ENCODE measurements around the gene NFAM1. TPM values are rescaled to one million over a fixed set of nuclear protein-coding genes. Genes with fewer than 3 reads are reported as not detected.

NFAM1 gene
- total RNA-seq, 1 donor from 2014 or later = 0.88 TPM

DNA sequence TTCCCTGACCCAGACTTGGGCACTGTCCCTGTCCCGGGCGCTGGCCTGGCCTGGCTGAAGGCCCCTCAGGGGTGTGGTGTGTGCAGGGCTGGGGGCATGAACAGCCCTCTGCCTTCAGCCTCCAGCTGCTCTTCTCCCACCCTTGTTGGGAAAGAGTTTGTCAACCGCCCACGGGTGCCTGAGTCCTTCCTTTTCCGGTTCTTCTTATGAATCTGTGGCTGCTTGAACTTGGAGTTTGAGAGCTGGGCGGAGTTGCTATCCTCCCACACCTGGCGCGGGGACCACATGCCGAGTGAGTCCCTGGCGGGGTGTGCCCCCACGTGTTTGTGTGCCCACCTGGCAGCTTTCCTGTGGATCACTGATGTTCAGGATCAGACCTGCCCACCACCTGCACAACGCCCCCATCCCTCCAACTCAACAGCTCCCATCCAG, 13.4 kb downstream of the NFAM1 start:
- intact Hi-C loops (cut with micrococcal nuclease) = no loop called here
- H3K27ac Mint-ChIP-seq = no peak overlapping the region
- H3K4me1 Mint-ChIP-seq (ENCODE audit: low read depth) = peaks cover 5% of the 10 kb centered on the region
- H3K4me3 Mint-ChIP-seq = no peak overlapping the region
- H3K27me3 Mint-ChIP-seq (ENCODE audit: insufficient read depth) = peaks cover 3% of the 10 kb centered on the region
- no peaks in the 10 kb centered on the region for H3K9me3 Mint-ChIP-seq
- H3K36me3 Mint-ChIP-seq (ENCODE audit: low read depth) = no peaks in the 10 kb centered on the region
- DNase-seq (ENCODE audit: low spot score) = no peak

DNA sequence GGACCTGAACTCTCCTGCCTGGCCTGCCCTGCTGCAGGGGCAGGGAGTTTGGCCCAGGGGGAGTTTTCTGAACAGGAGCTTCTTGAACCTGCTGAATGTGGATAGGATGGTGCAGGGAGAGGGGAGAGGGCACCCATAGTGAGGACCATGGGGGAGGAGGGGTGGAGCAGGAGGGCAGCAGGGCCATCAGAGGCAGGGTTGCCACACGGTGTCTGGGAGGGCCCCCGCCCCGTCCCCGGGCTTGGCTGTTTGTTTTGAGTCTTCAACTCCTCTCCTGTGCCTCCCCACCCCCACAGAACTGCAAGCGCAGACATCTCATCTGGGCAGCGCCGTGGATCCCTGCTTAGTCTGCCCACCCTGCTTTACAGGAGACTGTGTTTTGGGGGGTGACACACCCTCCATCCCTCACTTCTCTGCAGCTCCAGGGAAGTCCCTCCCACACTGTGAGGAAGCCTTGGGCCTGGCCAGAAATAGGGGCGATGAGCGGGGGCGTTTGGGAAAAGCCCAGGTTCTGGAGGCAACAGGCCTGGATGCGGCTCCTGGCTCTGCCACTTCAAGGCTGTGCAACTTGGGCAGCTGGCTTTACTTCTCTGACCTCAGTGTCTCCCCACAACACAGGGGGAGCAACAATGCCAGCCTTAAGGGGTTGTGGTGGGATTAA, 14.4 kb downstream of the NFAM1 start:
- Mint-ChIP-seq H3K9me3 (no peaks in the 10 kb centered on the region), H3K4me1 (ENCODE audit: low read depth) (peaks cover 5% of the 10 kb centered on the region), H3K27ac (no peak overlapping the region), H3K4me3 (no peak overlapping the region), H3K36me3 (ENCODE audit: low read depth) (no peaks in the 10 kb centered on the region), H3K27me3 (ENCODE audit: insufficient read depth) (peaks cover 3% of the 10 kb centered on the region)
- intact Hi-C loops (cut with micrococcal nuclease) = no loop called here
- no peak for DNase-seq (ENCODE audit: low spot score)

DNA sequence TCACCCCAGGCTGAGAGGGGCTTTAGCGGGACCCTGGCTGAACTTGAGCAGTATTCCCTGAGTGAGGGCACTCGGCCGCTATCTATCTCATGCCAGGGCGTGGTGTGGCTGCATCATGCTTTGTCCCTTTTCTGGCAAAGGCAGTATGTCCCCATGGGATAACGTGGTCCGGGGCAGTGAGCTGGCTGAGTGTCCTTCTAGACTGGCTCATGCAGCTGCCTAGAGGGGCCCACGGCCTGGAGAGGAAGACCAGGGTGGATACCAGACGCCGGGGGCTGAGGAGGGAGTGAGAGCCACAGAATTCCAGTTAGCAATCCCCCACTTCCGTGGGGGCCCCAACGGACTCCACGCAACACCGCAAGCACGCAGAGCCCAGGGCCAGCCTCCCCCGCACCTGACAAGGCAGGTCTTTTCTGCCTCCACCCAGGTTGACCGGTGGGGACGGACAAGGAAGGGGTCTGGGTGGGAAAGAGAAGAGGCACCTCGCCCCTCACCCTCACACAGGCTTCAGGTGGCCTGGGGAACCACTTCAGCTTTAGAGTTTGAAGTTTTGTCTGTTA, 15.5 kb downstream of the NFAM1 start:
- no peaks in the 10 kb centered on the region for H3K36me3 Mint-ChIP-seq (ENCODE audit: low read depth)
- H3K27me3 Mint-ChIP-seq (ENCODE audit: insufficient read depth) = peaks cover 3% of the 10 kb centered on the region
- intact Hi-C loops (cut with micrococcal nuclease) = no loop called here

DNA sequence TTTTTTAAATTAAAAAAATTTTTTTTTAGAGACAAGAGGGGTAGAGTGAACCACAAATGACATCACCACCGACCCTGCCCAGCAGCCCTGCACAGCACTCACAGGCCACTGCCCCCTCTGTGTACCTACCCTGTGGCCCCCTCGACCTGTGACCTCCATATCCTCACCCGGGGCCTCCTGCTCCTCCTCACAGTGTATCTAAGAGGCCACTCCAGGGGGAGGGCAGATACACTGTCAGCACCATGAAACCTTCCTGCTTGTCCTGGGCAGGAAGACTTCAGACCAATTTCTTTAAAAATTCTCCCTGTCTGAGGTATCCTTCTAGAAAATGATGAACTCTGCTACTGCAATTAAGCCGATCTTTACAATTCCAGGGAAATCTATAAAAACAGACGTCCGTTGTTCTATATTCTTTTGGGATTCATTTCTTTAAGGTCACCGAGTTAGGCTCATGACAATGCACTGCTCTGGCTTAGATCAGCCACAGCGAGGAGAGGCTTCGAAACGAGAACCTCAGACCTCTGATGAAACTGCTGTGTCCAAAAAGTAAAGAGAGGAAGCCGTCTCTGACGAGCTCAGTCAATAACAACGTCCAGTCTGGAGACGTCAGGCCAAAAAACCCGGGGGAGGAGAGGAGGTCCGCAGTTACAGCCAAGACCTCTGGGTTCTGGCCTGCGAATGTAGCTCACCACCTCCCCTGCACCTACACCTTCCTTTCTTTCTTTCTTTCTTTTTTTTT, 17.5 kb downstream of the NFAM1 start:
- Mint-ChIP-seq H3K36me3 (ENCODE audit: low read depth) (no peaks in the 10 kb centered on the region), H3K4me3 (no peak overlapping the region), H3K4me1 (ENCODE audit: low read depth) (no peaks in the 10 kb centered on the region), H3K27me3 (ENCODE audit: insufficient read depth) (no peaks in the 10 kb centered on the region), H3K27ac (no peak overlapping the region), H3K9me3 (no peaks in the 10 kb centered on the region)
- DNase-seq (ENCODE audit: low spot score) = no peak
- intact Hi-C loops (cut with micrococcal nuclease) = no loop called here

More for the DNA sequence above, 15.5 kb downstream of the NFAM1 start:
- H3K4me1 Mint-ChIP-seq (ENCODE audit: low read depth) = peaks cover 5% of the 10 kb centered on the region
- no peak overlapping the region for H3K27ac Mint-ChIP-seq
- no peak for DNase-seq (ENCODE audit: low spot score)
- no peaks in the 10 kb centered on the region for H3K9me3 Mint-ChIP-seq
- no peak overlapping the region for H3K4me3 Mint-ChIP-seq

DNA sequence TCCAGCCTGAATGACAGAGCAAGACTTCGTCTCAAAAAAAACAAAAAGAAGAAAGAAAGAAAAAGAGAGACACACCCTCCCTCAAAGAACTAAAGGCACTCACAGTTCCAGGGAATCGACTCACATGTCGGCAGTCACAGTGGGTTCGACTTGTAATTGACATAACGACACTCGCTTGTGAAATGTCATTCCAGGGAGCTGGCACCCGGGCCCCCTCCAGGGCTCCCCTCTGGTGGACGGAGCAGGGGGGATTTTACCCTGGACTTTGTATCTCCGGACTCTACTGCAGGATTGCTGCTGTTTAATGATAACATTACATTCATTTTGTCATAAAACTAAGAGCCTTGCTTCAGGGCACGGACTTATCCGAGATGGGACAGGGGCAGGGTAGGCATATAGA, 18.2 kb downstream of the NFAM1 start:
- H3K4me3 Mint-ChIP-seq = no peak overlapping the region
- no peaks in the 10 kb centered on the region for H3K9me3 Mint-ChIP-seq
- DNase-seq (ENCODE audit: low spot score) = no peak
- H3K36me3 Mint-ChIP-seq (ENCODE audit: low read depth) = no peaks in the 10 kb centered on the region
- intact Hi-C loops (cut with micrococcal nuclease) = no loop called here
- no peaks in the 10 kb centered on the region for H3K4me1 Mint-ChIP-seq (ENCODE audit: low read depth)
- no peaks in the 10 kb centered on the region for H3K27me3 Mint-ChIP-seq (ENCODE audit: insufficient read depth)
- no peak overlapping the region for H3K27ac Mint-ChIP-seq

DNA sequence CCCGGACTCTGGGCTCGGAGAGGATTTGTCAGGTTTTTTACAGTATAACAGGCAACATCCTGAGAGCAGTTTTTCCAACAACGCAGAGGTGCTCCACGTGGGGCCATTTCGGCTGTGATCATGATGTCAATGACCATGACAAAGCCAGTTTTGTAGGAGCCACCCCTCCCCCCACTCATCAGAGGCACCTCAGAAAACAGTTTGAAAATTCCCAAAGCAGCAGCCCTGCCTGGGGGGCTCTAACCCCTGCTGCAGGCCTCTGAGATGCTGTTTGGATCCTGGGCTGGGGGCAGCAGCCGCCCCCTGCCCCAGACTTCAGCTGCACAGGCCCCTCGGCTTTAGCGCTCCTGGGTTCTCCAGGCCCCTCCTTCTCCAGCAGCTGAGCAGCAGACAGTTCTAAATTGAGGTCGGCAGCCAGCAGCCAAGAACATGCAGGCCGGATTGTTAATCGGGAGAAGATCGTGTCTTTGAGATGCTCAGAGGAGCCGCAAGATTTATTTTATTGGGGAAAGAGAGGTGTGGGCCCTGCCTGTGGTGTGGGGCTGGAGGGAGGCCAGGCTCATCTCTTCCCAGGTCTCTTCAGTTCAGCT, 19.4 kb downstream of the NFAM1 start:
- H3K4me3 Mint-ChIP-seq = no peak overlapping the region
- no peaks in the 10 kb centered on the region for H3K27me3 Mint-ChIP-seq (ENCODE audit: insufficient read depth)
- no peaks in the 10 kb centered on the region for H3K36me3 Mint-ChIP-seq (ENCODE audit: low read depth)
- no peak overlapping the region for H3K27ac Mint-ChIP-seq
- no peaks in the 10 kb centered on the region for H3K4me1 Mint-ChIP-seq (ENCODE audit: low read depth)
- no peak for DNase-seq (ENCODE audit: low spot score)
- intact Hi-C loops (cut with micrococcal nuclease) = no loop called here
- H3K9me3 Mint-ChIP-seq = no peaks in the 10 kb centered on the region

DNA sequence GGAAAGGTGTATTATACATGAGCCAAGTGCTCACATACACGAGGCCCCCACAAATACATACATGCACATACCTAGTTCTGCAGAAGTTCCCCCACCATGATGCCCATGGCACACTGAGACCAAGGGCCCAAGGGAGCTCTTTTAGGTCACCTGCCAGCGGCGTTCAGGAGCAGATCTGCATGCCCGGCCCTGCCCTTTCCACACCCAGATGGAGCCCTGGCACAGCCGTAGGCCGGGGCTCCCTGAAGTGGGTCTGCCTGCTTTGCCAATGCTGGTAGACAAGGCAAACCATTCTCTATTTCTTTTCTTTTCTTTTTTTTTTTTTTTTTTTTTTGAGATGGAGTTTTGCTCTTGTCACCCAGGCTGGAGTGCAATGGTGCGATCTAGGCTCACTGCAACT, 21.5 kb downstream of the NFAM1 start:
- intact Hi-C loops (cut with micrococcal nuclease) = no loop called here
- DNase-seq (ENCODE audit: low spot score) = no peak
- H3K27me3 Mint-ChIP-seq (ENCODE audit: insufficient read depth) = no peaks in the 10 kb centered on the region
- no peaks in the 10 kb centered on the region for H3K36me3 Mint-ChIP-seq (ENCODE audit: low read depth)
- no peaks in the 10 kb centered on the region for H3K9me3 Mint-ChIP-seq
- no peak overlapping the region for H3K4me3 Mint-ChIP-seq
- no peaks in the 10 kb centered on the region for H3K4me1 Mint-ChIP-seq (ENCODE audit: low read depth)
- no peak overlapping the region for H3K27ac Mint-ChIP-seq

DNA sequence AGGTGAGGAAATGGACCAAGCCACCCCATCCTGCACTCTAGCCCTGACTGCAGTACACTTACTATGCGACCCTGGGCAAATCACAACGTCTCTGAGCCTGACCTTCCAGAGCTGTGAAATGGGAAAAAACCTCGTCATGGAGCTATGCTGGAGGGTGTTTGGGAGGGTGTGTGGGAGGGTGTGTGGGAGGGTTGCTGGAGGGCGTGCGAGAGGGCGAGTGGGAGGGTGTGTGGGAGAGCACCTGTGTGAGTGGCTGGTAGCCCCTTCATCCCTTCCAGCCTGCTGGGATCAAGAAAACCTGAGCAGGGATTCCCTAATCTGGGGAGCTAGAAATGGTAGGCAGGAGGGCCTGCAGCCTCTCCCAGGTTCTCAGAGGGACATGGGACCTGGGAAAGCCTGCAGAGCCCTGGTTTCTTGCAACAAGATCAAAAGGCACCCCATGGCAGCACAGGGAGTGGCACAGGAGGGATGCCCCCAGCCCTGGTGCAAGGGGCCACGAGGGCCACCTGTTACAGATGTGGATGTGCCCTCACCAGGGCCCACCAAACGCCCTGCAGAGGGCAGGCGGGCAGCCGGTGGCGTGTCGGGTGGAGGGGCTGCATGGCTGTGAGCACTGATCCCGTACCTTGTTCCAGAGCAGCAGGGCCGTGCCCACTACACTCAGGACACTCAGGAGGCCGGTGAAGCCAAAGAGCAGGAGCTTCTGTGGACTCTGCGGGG, 23.2 kb downstream of the NFAM1 start:
- intact Hi-C loops (cut with micrococcal nuclease) = no loop called here
- Mint-ChIP-seq H3K36me3 (ENCODE audit: low read depth) (no peaks in the 10 kb centered on the region), H3K4me1 (ENCODE audit: low read depth) (no peaks in the 10 kb centered on the region), H3K9me3 (no peaks in the 10 kb centered on the region), H3K27me3 (ENCODE audit: insufficient read depth) (no peaks in the 10 kb centered on the region), H3K27ac (no peak overlapping the region), H3K4me3 (no peak overlapping the region)
- no peak for DNase-seq (ENCODE audit: low spot score)

DNA sequence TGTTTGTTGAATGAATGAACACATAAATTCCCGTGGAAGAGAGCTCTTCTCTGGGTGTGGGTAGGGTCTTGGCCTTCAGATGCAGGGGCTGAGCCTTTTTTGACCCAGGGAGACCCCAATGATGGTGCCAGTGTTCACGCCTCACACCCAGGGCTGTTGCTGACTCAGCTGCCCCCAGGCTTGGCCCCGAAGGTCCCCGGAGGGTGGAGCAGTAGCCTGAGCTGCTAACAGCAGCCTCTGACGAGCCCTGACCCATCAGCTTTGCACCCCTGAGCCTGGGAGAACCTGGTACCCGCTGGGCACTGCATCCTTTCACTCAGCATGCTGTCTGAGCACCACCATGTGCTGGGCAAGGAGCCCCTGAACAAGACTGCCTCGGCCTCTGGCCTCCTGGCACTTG, 23.9 kb downstream of the NFAM1 start:
- no peaks in the 10 kb centered on the region for H3K9me3 Mint-ChIP-seq

DNA sequence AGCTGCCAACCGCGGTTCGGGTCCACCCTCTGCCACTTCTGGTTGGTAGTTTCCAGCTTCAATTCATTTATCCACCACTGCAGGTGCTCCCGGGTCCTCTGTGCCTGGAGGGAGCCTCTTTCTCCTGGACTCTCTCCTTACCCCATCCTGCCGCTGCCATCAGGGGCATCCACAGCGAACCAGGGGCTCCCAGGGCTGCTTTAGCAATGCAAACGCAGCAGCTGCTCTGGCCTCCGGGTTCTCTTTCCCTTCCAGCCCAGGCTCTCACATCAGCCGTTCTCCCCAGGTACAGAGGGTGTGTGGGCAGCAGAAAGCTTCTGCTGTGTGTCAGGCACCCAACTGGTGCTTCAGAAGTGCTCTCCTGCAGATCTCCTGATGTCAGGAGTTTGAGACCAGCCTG, 27.9 kb downstream of the NFAM1 start:
- no peak for DNase-seq (ENCODE audit: low spot score)
- Mint-ChIP-seq H3K4me3 (no peak overlapping the region), H3K27ac (no peak overlapping the region), H3K27me3 (ENCODE audit: insufficient read depth) (peaks cover 2% of the 10 kb centered on the region), H3K9me3 (no peaks in the 10 kb centered on the region), H3K36me3 (ENCODE audit: low read depth) (no peaks in the 10 kb centered on the region), H3K4me1 (ENCODE audit: low read depth) (no peaks in the 10 kb centered on the region)
- intact Hi-C loops (cut with micrococcal nuclease) = no loop called here

More for the DNA sequence above, 23.9 kb downstream of the NFAM1 start:
- Mint-ChIP-seq H3K4me1 (ENCODE audit: low read depth) (no peaks in the 10 kb centered on the region), H3K4me3 (no peak overlapping the region), H3K27me3 (ENCODE audit: insufficient read depth) (no peaks in the 10 kb centered on the region), H3K36me3 (ENCODE audit: low read depth) (no peaks in the 10 kb centered on the region), H3K27ac (no peak overlapping the region)
- no peak for DNase-seq (ENCODE audit: low spot score)
- intact Hi-C loops (cut with micrococcal nuclease) = no loop called here

DNA sequence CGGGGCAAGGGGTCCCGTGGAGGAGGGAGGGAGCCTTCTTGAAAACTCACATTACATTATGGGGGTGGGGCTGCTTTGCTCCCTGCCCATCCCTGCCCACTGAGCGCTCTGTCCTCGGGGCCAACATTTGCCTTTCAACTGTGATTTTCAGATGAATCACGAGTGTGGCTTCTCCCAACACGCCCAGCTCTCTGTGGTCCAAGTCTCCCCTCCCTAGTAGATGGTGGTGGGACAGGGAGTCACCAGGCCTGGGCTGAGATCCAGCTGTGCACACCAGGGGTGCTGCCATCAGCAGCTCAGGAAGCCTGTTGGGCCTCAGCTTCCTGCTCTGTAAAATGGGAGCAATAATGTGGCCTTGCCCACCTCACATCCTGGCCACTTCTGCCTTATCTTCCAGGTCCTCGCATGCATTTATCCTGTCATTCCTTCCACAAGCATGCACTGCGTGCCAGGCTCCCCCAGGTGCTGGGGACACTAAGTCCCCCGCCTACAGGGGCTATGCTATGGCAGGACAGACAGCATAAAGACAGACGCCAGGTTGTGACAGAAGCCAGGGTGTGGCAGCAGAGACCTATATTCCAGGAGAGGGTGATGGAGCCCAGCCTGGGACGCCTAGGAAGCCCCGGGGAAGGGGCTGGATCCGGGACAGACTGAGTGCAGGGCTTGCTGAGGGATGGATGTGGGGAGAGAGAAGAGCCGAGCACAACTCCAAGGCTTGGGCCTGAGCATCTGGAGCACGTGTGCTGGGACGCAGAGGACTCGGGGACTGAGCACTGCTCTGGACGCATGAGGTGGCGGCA, 30.5 kb downstream of the NFAM1 start:
- H3K4me1 Mint-ChIP-seq (ENCODE audit: low read depth) = peaks cover 6% of the 10 kb centered on the region
- intact Hi-C loops (cut with micrococcal nuclease) = no loop called here
- no peaks in the 10 kb centered on the region for H3K9me3 Mint-ChIP-seq
- H3K36me3 Mint-ChIP-seq (ENCODE audit: low read depth) = no peaks in the 10 kb centered on the region
- H3K27me3 Mint-ChIP-seq (ENCODE audit: insufficient read depth) = peaks cover 2% of the 10 kb centered on the region
- no peak overlapping the region for H3K4me3 Mint-ChIP-seq
- no peak overlapping the region for H3K27ac Mint-ChIP-seq
- DNase-seq (ENCODE audit: low spot score) = no peak

DNA sequence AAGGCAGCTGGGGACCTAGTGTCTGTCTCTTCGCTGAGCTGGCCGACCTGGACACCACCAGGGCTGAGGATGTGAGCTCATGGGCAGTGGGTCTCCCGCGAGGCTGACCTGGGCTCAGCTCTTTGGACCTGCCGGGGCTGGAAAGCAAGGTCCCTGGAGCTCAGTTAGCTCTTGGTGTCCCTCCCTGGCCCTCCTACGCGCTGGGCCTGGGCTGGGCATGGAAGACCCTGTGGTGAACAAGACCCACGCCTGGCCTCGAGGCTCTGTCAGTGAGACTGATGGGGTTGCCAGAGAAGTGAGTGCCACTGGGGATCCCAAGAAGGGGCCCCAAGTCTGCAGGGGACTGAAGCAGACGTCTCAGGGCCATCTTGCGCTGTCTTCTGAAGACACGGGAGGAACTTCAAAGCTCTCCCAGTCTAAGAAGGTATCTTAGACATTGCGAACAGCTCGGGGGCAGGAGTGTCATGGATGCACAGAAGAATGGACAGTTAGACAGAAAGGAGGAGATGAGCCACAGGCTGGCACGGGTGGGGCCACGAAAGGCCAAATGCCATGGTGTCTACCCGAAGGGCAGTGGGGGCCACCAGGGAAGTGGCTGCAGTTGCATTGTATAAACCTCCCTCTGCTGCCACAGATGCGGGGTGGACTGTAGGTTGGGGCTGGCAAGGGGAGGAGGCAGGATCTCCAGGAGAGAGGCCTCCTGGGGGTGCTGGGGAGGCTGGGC, 31.2 kb downstream of the NFAM1 start:
- H3K27me3 Mint-ChIP-seq (ENCODE audit: insufficient read depth) = peaks cover 3% of the 10 kb centered on the region
- H3K4me3 Mint-ChIP-seq = no peak overlapping the region
- DNase-seq (ENCODE audit: low spot score) = no peak
- intact Hi-C loops (cut with micrococcal nuclease) = no loop called here
- no peaks in the 10 kb centered on the region for H3K9me3 Mint-ChIP-seq
- peaks cover 6% of the 10 kb centered on the region for H3K4me1 Mint-ChIP-seq (ENCODE audit: low read depth)
- H3K36me3 Mint-ChIP-seq (ENCODE audit: low read depth) = no peaks in the 10 kb centered on the region
- no peak overlapping the region for H3K27ac Mint-ChIP-seq

Data from activated T-helper 1 cell treated with anti-CD3 and anti-CD28 coated beads, Interleukin-12 subunit alpha, Interleukin-12 subunit beta, Interleukin-2, Interleukin-4 antibody, amounts not matched to agents 30 ng/mL and 10 ng/mL and 1 ng/mL, durations not matched to agents 14 hours and 24 hours and 36 hours (primary cell).